Gastroesophageal sphincter (tissue), 4 donors: ENCODE measurements around the gene ZNF48. TPM values are rescaled to one million over a fixed set of nuclear protein-coding genes. Genes with fewer than 3 reads are reported as not detected.

Experiments
- ATAC-seq: fragments of 150-250 bp; one replicate; pipeline ENCODE4 v1.9.1; 2016; ENCODE audit warnings: mild to moderate bottlenecking, moderate library complexity
- H3K27ac ChIP-seq, 4 donors: fragments of 200-600 bp; sonication (generic) in 3 of 4; 1 replicate in 3 of 4; 2 replicates in 1 of 4; pipeline ENCODE4 v1.5.1; 2016 to 2019
- H3K27me3 ChIP-seq: fragments of 200-600 bp; sonication (generic); one replicate; pipeline ENCODE4 v1.5.1; 2019
- H3K36me3 ChIP-seq, 2 donors: fragments of 200-600 bp; sonication (generic); one replicate each; pipeline ENCODE4 v1.5.1; 2019; ENCODE audit warnings: control low read depth in 1 of 2
- H3K4me1 ChIP-seq, 3 donors: fragments of 200-600 bp; sonication (generic); 1 replicate in 2 of 3; 2 replicates in 1 of 3; pipeline ENCODE4 v1.5.1; 2016 to 2019; ENCODE audit warnings: control low read depth in 2 of 3
- H3K4me3 ChIP-seq, 2 donors: fragments of 200-600 bp; sonication (generic); one replicate each; pipeline ENCODE4 v1.5.1; 2019; ENCODE audit warnings: mild to moderate bottlenecking in 1 of 2, moderate library complexity in 1 of 2
- H3K9me3 ChIP-seq, 3 donors: fragments of 200-600 bp; sonication (generic); one replicate each; pipeline ENCODE4 v1.5.1; 2017 to 2019; ENCODE audit warnings: control low read depth in 2 of 3
- EP300 ChIP-seq: sonication (generic); formaldehyde crosslinking; IDR thresholded peaks from one replicate; pipeline ENCODE4 v1.6.1; 2017; ENCODE audit warnings: antibody characterized with exemption, mild to moderate bottlenecking
- POLR2A ChIP-seq, 2 donors: fragments of 450-650 bp; IDR thresholded peaks; one replicate each; pipeline ENCODE4 v1.6.1; 2017; ENCODE audit warnings: antibody characterized with exemption in 2 of 2, mild to moderate bottlenecking in 2 of 2, moderate library complexity in 1 of 2
- POLR2AphosphoS5 ChIP-seq: sonication (generic); formaldehyde crosslinking; IDR thresholded peaks from one replicate; pipeline ENCODE4 v1.6.1; 2017; ENCODE audit warnings: antibody characterized with exemption
- WGBS, 2 donors: methylation state at CpG; one replicate each; pipeline ENCODE4 v1.1.5; 2018; ENCODE audit warnings: low coverage in 1 of 2; 5-methylcytosine and 5-hydroxymethylcytosine counted together
- total RNA-seq, 4 donors: library from RNA; depleted of rRNA; stranded (reverse); fragments of >200 nt; gene quantifications; one replicate each; pipeline ENCODE4 v1.1.0, GENCODE V29; 2016
- TF ChIP-seq, protein P1 (sequence below), 4 experiments: fragments of 200-600 bp in 2 of 4; fragments of 450-650 bp in 2 of 4; sonication (generic) in 1 of 4; IDR thresholded peaks; one replicate each; pipeline ENCODE4 v1.5.1; 2017 to 2019; ENCODE audit warnings: antibody characterized with exemption in 4 of 4, mild to moderate bottlenecking in 2 of 4, moderate library complexity in 2 of 4

Gene ZNF48
- total RNA-seq, 4 donors from 2014 or later: 7.9 to 17.5 (median 12.2) TPM

DNA sequence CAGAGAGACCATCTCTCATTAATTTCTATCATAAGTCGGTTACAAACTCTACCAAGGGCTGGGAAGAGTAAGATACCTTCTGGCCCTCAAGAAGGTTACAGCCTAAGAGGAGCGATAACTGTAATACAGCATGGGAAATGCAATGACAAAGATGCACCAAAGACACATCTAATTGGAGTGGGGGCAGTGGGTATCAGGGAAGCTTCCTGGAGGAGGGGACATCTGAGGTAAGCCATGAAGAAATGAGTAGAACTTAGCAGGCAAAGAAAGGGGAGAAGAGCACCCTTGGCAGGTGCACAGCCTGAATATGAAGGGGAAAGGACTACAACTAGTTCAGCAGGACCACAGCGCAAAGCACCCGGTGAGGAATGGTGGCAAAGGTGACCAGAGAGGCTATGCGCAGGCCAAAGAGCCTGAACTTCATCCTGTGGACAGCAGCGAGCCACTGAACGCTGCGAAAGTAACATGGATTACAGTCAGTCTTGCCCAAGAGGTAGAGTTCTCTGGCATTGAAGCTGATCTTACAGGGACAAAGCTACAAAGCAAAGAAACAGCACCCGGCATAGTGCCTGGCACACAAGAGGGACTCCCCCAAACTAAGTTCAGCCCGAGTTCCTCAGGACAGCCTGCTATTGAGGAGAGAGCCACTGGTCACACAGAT is 27.7 kb upstream of the ZNF48 start:
- Histone ChIP-seq H3K4me1 (peaks cover 0 to 58% (median 21%) of the 10 kb centered on the region in 3 donors), H3K4me3 (peak overlapping the region; percentile 92 to 97), H3K27me3 (no peaks in the 10 kb centered on the region), H3K27ac (peak overlapping the region in 3 of 4 donors; percentile 86 to 97 (median 93)), H3K36me3 (peaks cover 0 to 40% of the 10 kb centered on the region in 2 donors), H3K9me3 (no peaks in the 10 kb centered on the region)
- ATAC-seq: no peak
- WGBS, 2 donors: 49 to 51% methylated on average over 9 of the region's 10 CpGs
- TF ChIP-seq POLR2AphosphoS5 (no peak), EP300 (no peak), POLR2A (IDR thresholded peaks at IDR 0.05) (no peak)
- TF ChIP-seq, protein P1, sequence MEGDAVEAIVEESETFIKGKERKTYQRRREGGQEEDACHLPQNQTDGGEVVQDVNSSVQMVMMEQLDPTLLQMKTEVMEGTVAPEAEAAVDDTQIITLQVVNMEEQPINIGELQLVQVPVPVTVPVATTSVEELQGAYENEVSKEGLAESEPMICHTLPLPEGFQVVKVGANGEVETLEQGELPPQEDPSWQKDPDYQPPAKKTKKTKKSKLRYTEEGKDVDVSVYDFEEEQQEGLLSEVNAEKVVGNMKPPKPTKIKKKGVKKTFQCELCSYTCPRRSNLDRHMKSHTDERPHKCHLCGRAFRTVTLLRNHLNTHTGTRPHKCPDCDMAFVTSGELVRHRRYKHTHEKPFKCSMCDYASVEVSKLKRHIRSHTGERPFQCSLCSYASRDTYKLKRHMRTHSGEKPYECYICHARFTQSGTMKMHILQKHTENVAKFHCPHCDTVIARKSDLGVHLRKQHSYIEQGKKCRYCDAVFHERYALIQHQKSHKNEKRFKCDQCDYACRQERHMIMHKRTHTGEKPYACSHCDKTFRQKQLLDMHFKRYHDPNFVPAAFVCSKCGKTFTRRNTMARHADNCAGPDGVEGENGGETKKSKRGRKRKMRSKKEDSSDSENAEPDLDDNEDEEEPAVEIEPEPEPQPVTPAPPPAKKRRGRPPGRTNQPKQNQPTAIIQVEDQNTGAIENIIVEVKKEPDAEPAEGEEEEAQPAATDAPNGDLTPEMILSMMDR (IDR thresholded peaks at IDR 0.05): no peak

DNA sequence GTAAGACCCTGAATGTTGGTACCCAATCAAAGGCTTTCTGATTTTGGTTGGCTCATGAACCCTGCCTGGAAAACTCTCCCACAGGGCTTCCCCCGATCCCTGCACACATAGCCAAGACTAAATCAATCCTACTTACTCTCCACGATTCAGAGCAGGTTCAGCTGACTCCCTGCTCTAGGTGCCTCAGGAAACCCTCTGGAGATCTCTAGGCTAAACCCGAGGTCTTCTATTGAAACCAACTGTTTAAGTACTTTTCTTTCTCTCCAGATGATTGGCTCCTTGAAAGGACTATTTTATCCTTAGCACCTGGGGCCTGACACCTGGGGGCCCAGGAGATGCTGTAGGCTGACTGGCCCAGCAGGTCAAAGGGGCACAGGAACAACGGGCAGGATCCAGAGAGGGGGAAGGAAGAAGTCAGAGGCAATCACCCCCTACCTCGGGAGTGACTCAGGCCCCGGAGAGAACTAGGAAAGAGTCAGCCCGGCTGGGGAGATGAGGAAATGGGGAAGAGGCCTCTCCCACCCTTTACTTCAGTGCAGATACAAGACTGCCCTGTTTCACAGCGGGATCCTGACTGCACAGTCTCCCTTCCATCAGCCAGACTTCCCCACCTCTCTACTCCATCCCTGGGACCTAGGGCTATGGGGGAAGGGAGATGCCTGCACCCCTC is 27.0 kb upstream of the ZNF48 start:
- no peak for ATAC-seq
- WGBS, 2 donors: 0 to 4% methylated on average over 6 to 7 of the region's 8 CpGs
- peaks cover 0 to 58% (median 21%) of the 10 kb centered on the region in 3 donors for H3K4me1 ChIP-seq

DNA sequence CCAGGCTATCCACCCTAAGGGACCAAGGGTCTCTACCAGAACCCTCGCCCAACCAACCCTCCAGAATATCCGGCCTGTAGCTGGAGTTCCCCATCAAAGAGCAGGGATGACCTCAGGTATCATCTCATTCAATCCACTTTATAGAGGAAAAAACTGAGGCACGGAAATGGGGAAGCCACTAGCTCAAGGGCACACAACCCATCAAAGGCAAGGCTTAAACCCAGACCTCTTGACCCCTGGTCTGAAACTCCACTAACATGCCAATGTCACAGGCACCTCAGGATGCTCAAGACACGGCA is 26.5 kb upstream of the ZNF48 start:
- ATAC-seq: no peak
- Histone ChIP-seq H3K4me1 (peaks cover 0 to 58% (median 21%) of the 10 kb centered on the region in 3 donors), H3K27me3 (no peaks in the 10 kb centered on the region), H3K36me3 (peaks cover 0 to 27% of the 10 kb centered on the region in 2 donors), H3K9me3 (no peaks in the 10 kb centered on the region), H3K27ac (peak overlapping the region in 3 of 4 donors; percentile 86 to 97 (median 93)), H3K4me3 (peak overlapping the region; percentile 92 to 97)
- TF ChIP-seq, protein P1 (IDR thresholded peaks at IDR 0.05): no peak
- no peak for TF ChIP-seq EP300
- no peak for TF ChIP-seq POLR2A (IDR thresholded peaks at IDR 0.05)
- no peak for TF ChIP-seq POLR2AphosphoS5
- WGBS, 2 donors: 0% methylated on average over 1 of the region's 4 CpGs

More for the DNA sequence above, 27.0 kb upstream of the ZNF48 start:
- TF ChIP-seq POLR2AphosphoS5 (no peak), POLR2A (IDR thresholded peaks at IDR 0.05) (no peak), EP300 (no peak)
- Histone ChIP-seq H3K27me3 (no peaks in the 10 kb centered on the region), H3K4me3 (peak overlapping the region; percentile 92 to 97), H3K36me3 (peaks cover 0 to 32% of the 10 kb centered on the region in 2 donors), H3K27ac (peak overlapping the region in 3 of 4 donors; percentile 86 to 97 (median 93)), H3K9me3 (no peaks in the 10 kb centered on the region)

DNA sequence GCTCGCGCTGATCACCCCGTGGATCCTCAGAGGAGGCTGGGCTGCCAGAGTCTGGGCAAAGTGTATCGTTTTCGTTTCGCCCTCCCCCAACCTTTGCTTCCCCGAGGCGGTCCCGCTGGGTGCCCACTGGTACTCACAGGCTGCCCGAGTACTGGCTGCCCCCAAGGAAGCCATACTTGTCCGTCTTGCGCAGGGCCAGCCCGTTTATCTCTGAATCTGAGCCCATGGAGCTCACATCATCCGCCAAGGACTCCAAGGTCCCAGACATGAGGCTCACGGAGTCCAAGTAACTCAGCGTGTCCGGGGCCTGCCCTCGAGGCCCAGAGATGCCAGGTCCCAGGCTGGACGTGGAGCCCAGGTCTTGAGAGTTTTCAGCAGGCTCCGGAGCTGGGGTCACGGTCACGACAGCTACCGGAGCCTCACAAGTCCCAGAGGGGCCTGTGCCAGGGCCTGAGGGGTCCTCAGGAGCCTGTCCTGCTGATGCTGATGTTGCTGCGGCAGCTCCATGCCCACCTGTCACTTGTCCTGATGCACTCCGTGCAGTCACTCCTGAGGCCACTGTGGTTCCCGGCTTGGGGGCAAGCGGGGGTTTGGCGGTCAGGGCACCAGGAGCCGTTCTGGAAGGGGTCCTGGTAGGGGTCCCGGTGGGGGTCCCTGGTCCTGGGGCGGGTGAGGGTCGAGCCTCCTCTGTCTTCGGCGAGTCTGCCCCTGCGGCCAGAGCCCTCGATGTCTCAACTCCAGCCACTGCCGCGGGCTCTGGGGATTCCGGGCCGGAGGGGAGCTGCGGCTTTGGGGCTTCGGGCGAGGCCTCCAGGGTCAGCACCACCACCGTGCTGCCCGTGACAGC is 25.9 kb upstream of the ZNF48 start:
- Histone ChIP-seq H3K4me1 (peaks cover 0 to 58% (median 21%) of the 10 kb centered on the region in 3 donors), H3K27me3 (no peaks in the 10 kb centered on the region), H3K36me3 (peaks cover 0 to 21% of the 10 kb centered on the region in 2 donors), H3K4me3 (peak overlapping the region; percentile 92 to 97), H3K27ac (peak overlapping the region; percentile 53 to 97 (median 90)), H3K9me3 (no peaks in the 10 kb centered on the region)
- 0% methylated on average over 2 to 3 of the region's 45 CpGs for WGBS, 2 donors
- no peak for ATAC-seq
- TF ChIP-seq POLR2A (IDR thresholded peaks at IDR 0.05) (no peak), POLR2AphosphoS5 (no peak), EP300 (no peak)
- TF ChIP-seq, protein P1 (IDR thresholded peaks at IDR 0.05): no peak

DNA sequence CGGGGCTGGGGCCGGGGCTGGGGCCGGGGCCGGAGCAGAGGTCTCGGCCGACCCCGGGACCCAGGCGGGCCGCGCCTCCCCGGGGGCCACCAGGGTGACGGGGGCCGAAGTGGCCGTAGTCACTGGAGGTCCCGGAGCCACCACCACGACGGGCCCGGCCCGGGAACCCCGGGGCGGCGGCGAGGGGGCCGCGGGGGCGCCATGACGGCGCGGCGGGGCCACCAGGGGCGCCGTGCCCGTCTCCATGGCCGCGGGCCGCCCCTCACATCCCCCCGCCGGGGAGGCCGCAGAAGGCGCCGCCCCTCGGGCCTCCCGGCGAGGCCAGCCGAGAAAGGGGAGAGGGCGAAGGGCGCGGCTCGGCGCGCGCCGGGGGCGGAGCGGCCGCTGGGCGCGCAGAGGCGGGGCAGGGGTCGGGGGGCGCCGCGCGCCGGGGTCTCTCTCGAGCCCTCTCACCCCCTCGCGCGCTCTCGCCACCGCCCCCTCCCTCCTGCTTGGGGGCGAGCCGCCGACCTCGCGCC is 25.2 kb upstream of the ZNF48 start:
- TF ChIP-seq POLR2A (IDR thresholded peaks at IDR 0.05) (peak; percentile 67 to 74), POLR2AphosphoS5 (no peak)
- TF ChIP-seq, protein P1 (IDR thresholded peaks at IDR 0.05): peak in 2 of 4 experiments; percentile 20 to 31
- H3K9me3 ChIP-seq: no peaks in the 10 kb centered on the region
- peaks cover 0 to 15% of the 10 kb centered on the region in 2 donors for H3K36me3 ChIP-seq
- H3K27ac ChIP-seq: peak overlapping the region; percentile 53 to 97 (median 90)
- H3K4me1 ChIP-seq: peaks cover 0 to 53% (median 21%) of the 10 kb centered on the region in 3 donors
- no CpG with 5 or more reads among the region's 76 CpGs for WGBS, 2 donors
- peak overlapping the region; percentile 92 to 97 for H3K4me3 ChIP-seq
- H3K27me3 ChIP-seq: no peaks in the 10 kb centered on the region
- peak; percentile 1 for ATAC-seq
